Gastrocnemius medialis (tissue), 4 donors: ENCODE measurements around the gene GPC6. TPM values are rescaled to one million over a fixed set of nuclear protein-coding genes. Genes with fewer than 3 reads are reported as not detected.

Experiments used
- ATAC-seq, 2 donors: fragments of 150-250 bp; one replicate each; pipeline ENCODE4 v1.9.1; 2016
- DNase-seq, 2 donors: peaks; one replicate each; pipeline ENCODE4 v3.0.0-alpha.2; 2019
- H3K27ac ChIP-seq, 4 donors: fragments of 200-600 bp; sonication (generic); 1 replicate in 1 of 4; 2 replicates in 3 of 4; pipeline ENCODE4 v1.5.1; 2016 to 2018; ENCODE audit warnings: mild to moderate bottlenecking in 2 of 4, moderate library complexity in 1 of 4
- H3K27me3 ChIP-seq, 3 donors: fragments of 200-600 bp; sonication (generic) in 2 of 3; 1 replicate in 1 of 3; 2 replicates in 2 of 3; pipeline versions ENCODE4 v1.5.1 to v1.6.0; 2016 to 2019; ENCODE audit warnings: mild to moderate bottlenecking in 1 of 3, moderate library complexity in 1 of 3
- H3K36me3 ChIP-seq, 2 donors: fragments of 200-600 bp; sonication (generic) in 1 of 2; one replicate each; pipeline ENCODE4 v1.5.1; 2017 to 2018
- H3K4me1 ChIP-seq, 2 donors: fragments of 200-600 bp; sonication (generic) in 1 of 2; one replicate each; pipeline ENCODE4 v1.5.1; 2016 to 2017; ENCODE audit warnings: mild to moderate bottlenecking in 2 of 2
- H3K4me3 ChIP-seq, 4 donors: fragments of 200-600 bp; sonication (generic) in 3 of 4; 1 replicate in 1 of 4; 2 replicates in 3 of 4; pipeline ENCODE4 v1.5.1; 2016 to 2019; ENCODE audit warnings: mild to moderate bottlenecking in 2 of 4
- H3K9me3 ChIP-seq, 3 donors: fragments of 200-600 bp; sonication (generic) in 2 of 3; 1 replicate in 1 of 3; 2 replicates in 2 of 3; pipeline ENCODE4 v1.5.1; 2016 to 2019
- POLR2A ChIP-seq, 2 donors: fragments of 450-650 bp; IDR thresholded peaks; one replicate each; pipeline ENCODE4 v1.6.1; 2017; ENCODE audit warnings: antibody characterized with exemption in 2 of 2, mild to moderate bottlenecking in 2 of 2, moderate library complexity in 2 of 2
- in situ Hi-C, 4 donors: fragments of 200-750 bp; cut with MboI; loops; one replicate each; pipeline versions ENCODE4 v1.15.0 to v1.8.0; 2017; ENCODE audit warnings: low sequenced_read_pairs in 4 of 4
- intact Hi-C: fragments of 100-400 bp; cut with DNase I; formaldehyde crosslinking; loops from one replicate; pipeline ENCODE4 v1.15.1; 2023; ENCODE audit warnings: low total_unique reads
- total RNA-seq, 4 donors: library from RNA; depleted of rRNA; stranded (reverse); fragments of >200 nt; gene quantifications; one replicate each; pipeline versions ENCODE4 v1.1.0 to v1.2.3, GENCODE V29; 2016
- TF ChIP-seq, protein P1 (sequence below), 5 experiments: fragments of 450-650 bp in 3 of 5; fragments of 200-600 bp in 2 of 5; sonication (generic) in 2 of 5; IDR thresholded peaks in 4 of 5; conservative IDR thresholded peaks in 1 of 5; 1 replicate in 4 of 5; 2 replicates in 1 of 5; pipeline ENCODE4 v1.5.1; 2016 to 2019; ENCODE audit warnings: antibody characterized with exemption in 5 of 5, mild to moderate bottlenecking in 3 of 5, moderate library complexity in 3 of 5

GPC6 gene
- total RNA-seq, 4 donors from 2014 or later: 0.47 to 0.88 (median 0.59) TPM

GRCh38 chr13:94427313-94427953, 1200.8 kb downstream of the GPC6 start:
- H3K27ac ChIP-seq: no peak overlapping the region
- no peaks in the 10 kb centered on the region for H3K4me1 ChIP-seq
- H3K27me3 ChIP-seq: no peaks in the 10 kb centered on the region
- DNase-seq (no peak), ATAC-seq (no peak)
- TF ChIP-seq, protein P1, sequence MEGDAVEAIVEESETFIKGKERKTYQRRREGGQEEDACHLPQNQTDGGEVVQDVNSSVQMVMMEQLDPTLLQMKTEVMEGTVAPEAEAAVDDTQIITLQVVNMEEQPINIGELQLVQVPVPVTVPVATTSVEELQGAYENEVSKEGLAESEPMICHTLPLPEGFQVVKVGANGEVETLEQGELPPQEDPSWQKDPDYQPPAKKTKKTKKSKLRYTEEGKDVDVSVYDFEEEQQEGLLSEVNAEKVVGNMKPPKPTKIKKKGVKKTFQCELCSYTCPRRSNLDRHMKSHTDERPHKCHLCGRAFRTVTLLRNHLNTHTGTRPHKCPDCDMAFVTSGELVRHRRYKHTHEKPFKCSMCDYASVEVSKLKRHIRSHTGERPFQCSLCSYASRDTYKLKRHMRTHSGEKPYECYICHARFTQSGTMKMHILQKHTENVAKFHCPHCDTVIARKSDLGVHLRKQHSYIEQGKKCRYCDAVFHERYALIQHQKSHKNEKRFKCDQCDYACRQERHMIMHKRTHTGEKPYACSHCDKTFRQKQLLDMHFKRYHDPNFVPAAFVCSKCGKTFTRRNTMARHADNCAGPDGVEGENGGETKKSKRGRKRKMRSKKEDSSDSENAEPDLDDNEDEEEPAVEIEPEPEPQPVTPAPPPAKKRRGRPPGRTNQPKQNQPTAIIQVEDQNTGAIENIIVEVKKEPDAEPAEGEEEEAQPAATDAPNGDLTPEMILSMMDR (IDR thresholded peaks at IDR 0.05 in 4 of 5, conservative IDR thresholded peaks at IDR 0.05 in 1 of 5): no peak
- no peak for TF ChIP-seq POLR2A (IDR thresholded peaks at IDR 0.05)
- in situ Hi-C loops: no loop called here
- no peaks in the 10 kb centered on the region for H3K36me3 ChIP-seq
- H3K9me3 ChIP-seq: no peaks in the 10 kb centered on the region
- no peak overlapping the region for H3K4me3 ChIP-seq
- intact Hi-C loops: no loop called here

GRCh38 chr13:94431574-94431973, 1205.0 kb downstream of the GPC6 start:
- ATAC-seq (no peak), DNase-seq (no peak)
- H3K27me3 ChIP-seq: no peaks in the 10 kb centered on the region
- intact Hi-C loops: loop anchor here (10.0 kb wide), 1 partner anchor 113 kb away; no protein-coding TSS in a partner anchor
- in situ Hi-C loops: loop anchor here in 1 of 4 donors (10.0 kb wide), 1 partner anchor 183 kb away; no protein-coding TSS in a partner anchor
- no peaks in the 10 kb centered on the region for H3K9me3 ChIP-seq
- TF ChIP-seq, protein P1 (IDR thresholded peaks at IDR 0.05 in 4 of 5, conservative IDR thresholded peaks at IDR 0.05 in 1 of 5): no peak
- no peak for TF ChIP-seq POLR2A (IDR thresholded peaks at IDR 0.05)
- no peak overlapping the region for H3K27ac ChIP-seq
- no peak overlapping the region for H3K4me3 ChIP-seq
- no peaks in the 10 kb centered on the region for H3K36me3 ChIP-seq
- no peaks in the 10 kb centered on the region for H3K4me1 ChIP-seq

GRCh38 chr13:94431987-94432386, 1205.4 kb downstream of the GPC6 start:
- in situ Hi-C loops: loop anchor here in 1 of 4 donors (10.0 kb wide), 1 partner anchor 183 kb away; no protein-coding TSS in a partner anchor
- no peak for ATAC-seq

DNA sequence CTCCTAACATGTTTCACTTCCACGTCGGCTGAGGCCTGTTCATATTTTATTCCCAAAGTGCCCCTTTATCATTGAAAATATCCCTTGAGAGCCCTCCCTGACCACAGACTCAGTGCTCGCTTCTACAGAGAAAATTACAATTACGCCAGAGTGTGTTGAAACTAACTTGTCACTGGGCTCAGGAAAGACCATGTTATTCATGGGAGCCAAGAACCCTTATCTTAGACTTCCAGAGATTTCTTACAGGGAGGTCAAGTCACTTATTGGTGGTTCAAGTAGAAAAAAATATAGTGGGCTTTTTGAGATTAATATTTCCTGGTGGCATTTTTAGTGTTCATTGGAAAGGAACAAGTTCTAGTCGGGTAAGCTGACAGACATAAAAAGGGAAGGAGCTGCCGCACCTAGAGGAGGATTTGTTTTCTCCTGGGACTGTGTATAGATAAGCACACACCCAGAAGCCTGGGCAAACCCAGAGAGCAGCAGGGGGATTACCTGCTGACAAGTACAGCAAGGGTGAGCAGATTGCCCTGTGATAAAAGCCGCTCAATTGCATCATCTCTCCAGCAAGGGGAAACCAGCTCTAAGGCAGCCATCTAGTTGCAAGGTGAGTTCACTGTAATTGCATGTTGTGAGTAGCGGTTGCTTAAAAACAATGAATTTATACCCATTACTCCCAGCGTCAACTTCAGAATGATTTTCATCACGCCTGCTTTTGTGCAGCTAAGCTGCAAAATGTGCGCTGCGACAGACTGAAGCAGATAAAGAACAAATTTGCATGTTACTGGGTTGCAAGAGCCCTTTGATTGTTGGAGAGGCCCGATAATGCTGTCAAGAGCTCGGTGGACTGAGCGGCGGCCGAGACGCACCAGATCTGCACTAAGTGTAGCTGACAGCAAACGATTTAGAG, 1206.7 kb downstream of the GPC6 start:
- no peak for ATAC-seq
- Histone ChIP-seq H3K27ac (no peak overlapping the region), H3K4me3 (no peak overlapping the region), H3K4me1 (no peaks in the 10 kb centered on the region), H3K9me3 (no peaks in the 10 kb centered on the region), H3K36me3 (no peaks in the 10 kb centered on the region), H3K27me3 (no peaks in the 10 kb centered on the region)
- in situ Hi-C loops: loop anchor here in 1 of 4 donors (10.0 kb wide), 1 partner anchor 181 kb away; no protein-coding TSS in a partner anchor
- no peak for DNase-seq
- intact Hi-C loops: loop anchor here (10.0 kb wide), 1 partner anchor 111 kb away; no protein-coding TSS in a partner anchor
- no peak for TF ChIP-seq POLR2A (IDR thresholded peaks at IDR 0.05)
- TF ChIP-seq, protein P1 (IDR thresholded peaks at IDR 0.05 in 4 of 5, conservative IDR thresholded peaks at IDR 0.05 in 1 of 5): no peak

More at GRCh38 chr13:94431987-94432386, 1205.4 kb downstream of the GPC6 start:
- intact Hi-C loops: loop anchor here (10.0 kb wide), 1 partner anchor 113 kb away; no protein-coding TSS in a partner anchor
- Histone ChIP-seq H3K36me3 (no peaks in the 10 kb centered on the region), H3K4me1 (no peaks in the 10 kb centered on the region), H3K27ac (no peak overlapping the region), H3K27me3 (no peaks in the 10 kb centered on the region), H3K4me3 (no peak overlapping the region), H3K9me3 (no peaks in the 10 kb centered on the region)
- no peak for DNase-seq
- TF ChIP-seq POLR2A (IDR thresholded peaks at IDR 0.05): no peak
- TF ChIP-seq, protein P1 (IDR thresholded peaks at IDR 0.05 in 4 of 5, conservative IDR thresholded peaks at IDR 0.05 in 1 of 5): no peak
